ENCODE data around the gene CLEC12A.
"Not testable (repeated sequence)": the region's sequence is repeated elsewhere in the genome, so short reads cannot be mapped to it uniquely, and the experiment has no call there.

The CLEC12A gene

DNA sequence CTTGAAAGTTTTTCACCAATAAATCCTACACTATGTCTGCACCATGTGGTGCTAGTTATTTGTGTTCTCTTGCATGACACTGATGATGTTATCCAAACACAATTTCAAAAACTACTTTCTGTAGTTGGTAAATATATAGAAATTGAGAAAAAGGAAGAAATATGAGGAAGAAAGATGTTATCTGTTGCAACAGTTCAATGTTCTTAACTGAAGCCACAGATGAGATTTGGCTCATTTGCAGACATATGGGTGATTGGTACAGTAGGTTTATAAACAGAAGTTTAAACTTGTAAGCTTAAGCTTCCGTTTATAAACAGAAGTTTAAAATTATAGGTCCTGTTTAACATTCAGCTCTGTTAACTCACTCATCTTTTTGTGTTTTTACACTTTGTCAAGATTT, at the start of gene CLEC12A:
Gene CLEC12A (plus strand): TSS at position 229 of the 400 bp plus-strand sequence. CDS start 188 bp downstream, outside the sequence.
- DNase-seq: no peak

DNA sequence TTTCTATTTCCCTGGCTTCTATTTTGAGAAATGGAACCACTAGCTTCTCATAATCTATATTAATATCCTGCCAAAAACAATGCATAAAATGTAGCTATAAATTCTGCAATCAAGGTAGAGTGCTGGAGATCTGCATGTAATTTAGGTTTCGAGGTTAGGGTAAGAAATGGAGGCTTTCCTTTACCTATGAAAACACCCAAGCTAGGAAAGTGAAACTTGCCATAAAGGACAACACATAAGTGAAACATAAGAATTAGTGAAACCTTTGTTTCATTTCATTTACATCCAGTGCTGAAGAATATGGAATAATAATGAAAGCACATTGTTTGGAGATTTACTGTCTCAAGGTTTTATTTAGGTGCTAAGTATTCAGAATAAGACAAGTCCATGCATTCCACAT, 48.8 kb upstream of the CLEC12A start:
- no peak for DNase-seq

DNA sequence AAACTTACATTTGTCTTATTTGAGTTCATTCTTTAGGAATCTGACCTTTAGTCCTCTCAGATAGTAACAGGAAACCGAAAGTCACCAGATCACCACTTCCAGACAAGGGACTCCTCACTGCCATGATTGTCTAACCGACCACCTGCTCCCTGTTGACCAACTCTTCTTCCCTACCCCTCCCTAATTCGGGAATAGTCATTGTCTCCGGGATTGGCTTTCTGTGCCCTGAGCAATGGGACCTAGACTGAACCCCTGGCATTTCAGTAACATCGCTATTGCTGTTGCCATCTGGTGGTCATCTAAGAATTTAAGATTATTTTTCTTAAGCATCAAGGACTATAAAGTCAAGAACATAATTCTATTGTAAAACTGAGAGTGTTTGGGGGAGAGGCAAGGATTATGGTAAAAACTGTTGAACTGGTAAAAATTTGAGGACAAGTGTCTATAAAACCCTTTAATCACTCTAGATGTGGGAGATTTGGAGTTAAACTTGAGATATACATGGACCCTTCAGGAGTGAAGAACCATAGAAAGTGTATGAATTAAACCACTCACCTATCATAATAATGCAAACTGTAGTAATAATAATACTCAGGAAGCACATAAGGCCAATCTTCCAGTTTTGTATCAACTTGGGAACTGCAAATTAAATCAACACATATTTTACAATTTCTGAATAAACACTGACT, 45.4 kb upstream of the CLEC12A start:
- DNase-seq: no peak

GRCh38 chr12:9926876-9927275, 44.3 kb upstream of the CLEC12A start:
- no peak for DNase-seq

- DNase-seq: no peak
These were observed 42.6 kb upstream of the CLEC12A start for GRCh38 chr12:9928607-9929006.

DNA sequence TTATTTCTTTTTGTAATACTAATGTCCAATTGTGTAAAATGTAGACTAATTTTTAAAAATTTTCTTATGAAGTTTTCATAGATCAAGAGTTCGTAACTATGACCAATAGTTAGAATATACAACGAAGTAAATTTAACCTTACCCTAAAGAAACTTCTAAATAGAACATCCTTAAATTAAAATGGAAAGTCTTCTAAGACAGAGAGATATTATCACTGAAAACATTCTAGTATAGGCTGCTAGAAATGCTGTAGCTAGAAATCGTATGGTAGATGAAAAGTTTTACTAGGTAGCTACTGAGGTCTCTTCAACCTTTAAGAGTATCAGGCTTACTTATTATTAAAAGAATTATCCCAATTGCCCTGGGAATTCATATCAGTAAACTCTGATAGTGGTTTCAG, 40.0 kb upstream of the CLEC12A start:
- no peak for DNase-seq

DNA sequence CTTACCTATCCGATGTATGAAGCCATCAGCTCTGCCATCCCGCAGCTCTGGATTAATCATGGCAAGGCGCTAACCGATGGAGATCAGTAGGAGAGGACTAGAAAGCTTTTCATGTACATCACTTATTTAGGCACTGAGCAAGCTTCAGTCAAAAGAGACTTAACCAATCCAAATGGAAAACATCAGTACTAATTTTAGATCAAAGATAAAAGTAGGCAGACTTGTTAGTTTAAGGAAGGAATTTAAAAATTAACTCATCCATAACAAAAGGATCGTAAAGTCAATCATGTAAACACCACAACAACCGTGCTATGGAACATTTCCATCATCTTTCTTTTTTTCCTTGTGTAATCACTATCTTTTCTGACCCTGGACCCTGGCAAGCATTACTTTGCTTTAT, 38.9 kb upstream of the CLEC12A start, which contains the start of gene CLEC2A:
Gene CLEC2A (minus strand): TSS at position 101 of the 400 bp plus-strand sequence. CDS start 41 bp downstream, at position 60.
- DNase-seq: no peak

- DNase-seq: no peak
These were observed 37.3 kb upstream of the CLEC12A start for GRCh38 chr12:9933958-9934357.

GRCh38 chr12:9935026-9935425, 36.2 kb upstream of the CLEC12A start:
- DNase-seq: no peak

GRCh38 chr12:9936591-9936990, 34.6 kb upstream of the CLEC12A start:
- no peak for DNase-seq

GRCh38 chr12:9940375-9940774, 30.8 kb upstream of the CLEC12A start:
- no peak for DNase-seq

- no peak for DNase-seq
These were observed 29.4 kb upstream of the CLEC12A start for GRCh38 chr12:9941838-9942237.

GRCh38 chr12:9943240-9943639, 28.0 kb upstream of the CLEC12A start:
- no peak for DNase-seq

GRCh38 chr12:9944391-9944790, 26.8 kb upstream of the CLEC12A start:
- no peak for DNase-seq

DNA sequence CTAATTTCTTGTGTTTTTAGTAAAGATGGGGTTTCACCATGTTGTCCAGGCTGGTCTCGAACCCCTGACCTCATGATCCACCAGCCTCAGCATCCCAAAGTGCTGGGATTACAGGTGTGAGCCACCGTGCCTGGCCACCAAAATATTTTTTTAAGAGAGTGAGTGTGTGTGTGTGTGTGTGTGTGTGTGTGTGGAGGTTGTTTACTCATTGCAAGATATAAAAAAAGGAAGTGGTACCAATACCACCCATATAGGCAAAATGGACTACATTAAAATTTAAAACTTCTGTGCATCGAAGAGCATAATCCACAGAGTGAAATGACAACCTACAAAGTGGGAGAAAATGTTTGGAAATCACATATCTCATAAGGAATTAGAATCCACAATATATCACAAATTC, 23.5 kb upstream of the CLEC12A start:
- DNase-seq: no peak

DNA sequence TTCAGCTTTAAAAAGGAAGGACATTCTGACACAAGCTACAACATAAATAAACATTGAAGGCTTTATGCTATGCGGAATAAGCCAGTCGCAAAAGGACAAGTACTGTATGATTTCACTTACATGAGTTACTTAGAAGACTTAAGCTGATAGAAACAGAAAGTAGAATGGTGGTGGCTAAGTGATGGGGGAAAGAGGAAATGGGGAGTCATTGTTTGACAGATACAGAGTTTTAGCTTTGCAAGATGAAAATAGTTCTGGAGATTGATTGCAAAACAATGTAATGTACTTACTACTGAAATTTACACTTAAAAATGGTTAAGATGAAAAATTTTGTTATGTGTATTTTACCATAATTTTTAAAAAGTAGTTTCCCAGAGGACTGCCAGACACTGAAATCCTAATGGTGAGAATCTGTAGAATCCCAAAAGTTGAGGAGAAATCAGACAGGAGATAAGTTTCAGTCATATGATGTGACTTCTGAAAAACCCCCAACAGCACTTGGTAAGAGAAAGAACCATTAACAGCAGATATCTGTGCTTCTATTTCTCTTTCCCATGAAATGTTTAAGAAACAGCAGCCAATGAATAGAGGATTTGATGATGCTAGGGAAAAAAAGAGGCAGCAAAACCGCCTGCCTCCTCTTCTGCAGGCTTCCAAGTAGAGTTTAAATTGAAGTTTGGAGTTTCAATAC, 22.5 kb upstream of the CLEC12A start:
- no peak for DNase-seq

DNA sequence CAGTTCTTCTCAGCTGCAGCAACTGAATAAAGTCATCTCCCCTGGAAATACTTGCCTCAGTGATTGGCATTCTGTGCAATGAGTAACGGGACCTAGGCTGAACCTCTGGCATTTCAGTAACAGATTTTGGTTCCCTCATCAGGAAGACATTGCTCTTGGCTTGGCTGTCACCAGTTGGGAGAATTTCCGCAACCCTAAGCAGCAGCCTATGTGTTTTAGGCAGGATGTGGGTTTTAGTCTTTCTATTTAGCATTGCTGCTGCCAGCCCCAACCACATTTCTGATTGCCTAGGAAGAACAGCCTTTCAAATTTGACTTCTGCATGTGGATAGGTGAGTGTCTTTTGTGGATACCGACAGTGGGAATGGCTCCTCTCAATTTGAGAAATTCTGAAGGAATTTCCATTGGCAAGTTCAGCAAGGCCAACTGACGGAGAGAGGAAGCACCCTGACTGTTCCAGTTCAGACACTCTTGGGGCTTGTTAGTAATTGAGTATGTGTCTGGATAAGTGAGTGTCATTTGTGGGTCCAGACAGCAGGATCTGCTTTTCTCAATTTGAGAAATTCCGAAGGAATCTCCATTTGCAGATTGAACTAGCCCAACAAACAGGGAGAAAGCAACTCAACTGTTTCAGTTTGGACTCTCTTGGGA, 20.1 kb upstream of the CLEC12A start:
- DNase-seq: no peak

DNA sequence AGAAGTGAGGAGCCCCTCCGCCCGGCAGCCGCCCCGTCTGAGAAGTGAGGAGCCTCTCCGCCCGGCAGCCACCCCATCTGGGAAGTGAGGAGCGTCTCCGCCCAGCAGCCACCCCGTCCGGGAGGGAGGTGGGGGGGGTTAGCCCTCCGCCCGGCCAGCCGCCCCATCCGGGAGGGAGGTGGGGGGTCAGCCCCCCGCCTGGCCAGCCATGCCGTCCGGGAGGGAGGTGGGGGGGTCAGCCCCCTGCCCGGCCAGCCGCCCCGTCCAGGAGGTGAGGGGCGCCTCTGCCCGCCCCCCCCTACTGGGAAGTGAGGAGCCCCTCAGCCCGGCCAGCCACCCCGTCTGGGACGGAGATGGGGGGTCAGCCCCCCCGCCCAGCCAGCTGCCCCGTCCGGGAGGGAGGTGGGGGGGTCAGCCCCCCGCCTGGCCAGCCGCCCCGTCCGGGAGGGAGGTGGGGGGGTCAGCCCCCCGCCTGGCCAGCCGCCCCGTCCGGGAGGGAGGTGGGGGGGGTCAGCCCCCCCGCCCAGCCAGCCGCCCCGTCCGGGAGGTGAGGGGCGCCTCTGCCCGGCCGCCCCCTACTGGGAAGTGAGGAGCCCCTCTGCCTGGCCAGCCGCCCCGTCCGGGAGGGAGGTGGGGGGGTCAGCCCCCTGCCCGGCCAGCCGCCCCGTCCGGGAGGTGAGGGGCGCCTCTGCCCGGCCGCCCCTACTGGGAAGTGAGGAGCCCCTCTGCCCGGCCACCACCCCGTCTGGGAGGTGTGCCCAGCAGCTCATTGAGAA, 18.1 kb upstream of the CLEC12A start:
- DNase-seq: not testable (repeated sequence)

GRCh38 chr12:9957834-9958233, 13.4 kb upstream of the CLEC12A start:
- DNase-seq: no peak

DNA sequence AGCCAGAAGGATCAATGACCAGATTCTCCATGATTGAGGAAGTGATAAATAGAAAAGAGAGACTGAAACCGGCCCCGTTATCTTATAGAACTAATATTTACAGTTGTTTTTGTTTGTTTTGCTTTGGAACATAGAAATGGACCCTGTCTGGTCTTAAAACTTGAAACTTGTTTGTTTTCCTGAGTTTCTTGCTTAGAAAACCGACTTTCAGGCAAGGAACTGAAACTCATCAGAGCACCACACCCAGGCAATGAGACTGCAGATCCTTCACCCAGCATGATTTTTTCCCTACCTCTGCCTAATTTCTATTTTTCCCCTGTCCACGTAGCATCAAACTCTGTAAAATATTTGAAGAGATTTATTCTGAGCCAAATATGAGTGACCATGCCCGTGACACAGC, 10.6 kb upstream of the CLEC12A start:
- no peak for DNase-seq

DNA sequence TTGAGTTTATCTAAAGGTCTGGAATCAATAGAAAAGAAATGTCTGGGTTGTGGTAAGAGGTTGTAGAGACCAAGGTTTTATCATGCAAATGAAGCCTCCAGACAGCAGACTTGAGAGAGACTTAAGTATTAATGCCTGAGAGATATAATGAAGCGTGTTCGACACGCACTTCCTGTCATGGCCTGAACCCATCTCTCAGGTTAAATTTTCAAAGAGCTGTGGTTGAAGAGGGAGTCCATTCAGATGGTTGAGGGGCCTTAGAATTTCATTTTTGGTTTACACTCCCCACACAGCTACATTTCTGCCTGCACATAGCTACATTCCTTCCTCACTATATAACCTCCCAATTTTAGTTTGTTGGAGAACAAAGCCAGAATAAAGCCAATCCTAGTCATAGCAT, 10.1 kb upstream of the CLEC12A start:
- DNase-seq: no peak

DNA sequence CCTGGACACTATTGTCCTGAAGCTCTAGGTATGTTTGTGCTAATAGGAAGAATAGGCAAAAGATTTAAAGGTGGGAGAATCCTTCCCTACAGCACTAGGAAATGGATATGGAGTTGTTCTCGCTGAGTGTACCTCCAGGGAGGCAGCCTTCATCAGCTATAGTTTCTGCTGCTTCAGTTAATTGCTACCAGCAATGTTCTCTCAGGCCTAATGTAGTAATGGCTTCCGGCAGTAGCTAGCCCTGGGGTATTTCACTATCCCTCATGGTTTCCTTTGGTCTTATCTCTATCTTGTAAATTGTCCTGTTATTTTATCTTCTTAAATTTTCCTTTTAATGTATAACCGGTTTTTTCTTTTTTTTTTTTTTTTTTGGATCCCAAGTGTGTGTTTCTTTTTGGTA, 9.3 kb upstream of the CLEC12A start:
- no peak for DNase-seq

- DNase-seq: no peak
These were observed 1.5 kb upstream of the CLEC12A start for GRCh38 chr12:9969673-9970072.

Data from cortex of kidney (tissue), 1 donor.